GM12878 (cell line): Measurements from ENCODE around the gene PPP3CA. TPM values are rescaled to one million over a fixed set of nuclear protein-coding genes. Genes with fewer than 3 reads are reported as not detected.

Experiments used
- ATAC-seq: fragments of 200-7000 bp; cut with Tn5 transposase; 3 replicates; pipeline ENCODE4 v1.9.1; 2020; ENCODE audit warnings: mild to moderate bottlenecking, moderate library complexity
- BruUV-seq: library from RNA; stranded (reverse); fragments of 400-500 nt; replicated peaks from 2 replicates; lab custom pipeline; 2021; lab: Mats Ljungman, UMichigan
- CTCF ChIA-PET: fragments of 300-600 bp; sonication (Branson Sonifier 250); formaldehyde crosslinking; extraction: SDS; loops from one replicate; lab custom pipeline; 2021; ENCODE audit warnings: inconsistent platforms; lab: Yijun Ruan, JAX
- POLR2A ChIA-PET: fragments of 350-600 bp; formaldehyde crosslinking; extraction: SDS; loops from one replicate; lab custom pipeline; 2021; ENCODE audit warnings: inconsistent platforms; lab: Charles Lee
- RAD21 ChIA-PET: fragments of 300-600 bp; sonication (Branson Sonifier 250); formaldehyde crosslinking; loops from one replicate; lab custom pipeline; 2023; ENCODE audit warnings: antibody characterized with exemption; ENCODE audit not compliant: unreplicated experiment; lab: Charles Lee
- SMC1A ChIA-PET: fragments of 300-600 bp; sonication (Branson Sonifier 250); formaldehyde crosslinking; loops from one replicate; lab custom pipeline; 2023; ENCODE audit not compliant: unreplicated experiment, uncharacterized antibody; lab: Charles Lee
- DNase-seq: peaks from one replicate; pipeline ENCODE4 v3.0.0-alpha.2; 2011; ENCODE audit warnings: low read depth, low spot score
- FAIRE-seq: peaks from 3 replicates; lab custom pipeline; 2011; peaks lifted over from hg19 to GRCh38; lab: Jason Lieb, UNC
- H2AFZ ChIP-seq: 2 replicates; pipeline ENCODE4 v1.6.0; 2011; ENCODE audit warnings: low read depth, low read length, control low read depth; ENCODE audit not compliant: control insufficient read depth
- H3K27ac ChIP-seq: 2 replicates; pipeline ENCODE4 v1.5.1; 2011; ENCODE audit warnings: control low read depth; ENCODE audit not compliant: control insufficient read depth, insufficient read depth
- H3K27me3 ChIP-seq, 2 experiments: replicated peaks in 1 of 2; 2 replicates each; pipeline versions ENCODE4 v1.6.0 to v1.6.1; 2011; ENCODE audit warnings: low read length in 1 of 2; ENCODE audit not compliant: control insufficient read depth in 2 of 2, insufficient read depth in 2 of 2
- H3K36me3 ChIP-seq, 2 experiments: 2 replicates each; pipeline ENCODE4 v1.5.1; 2011; ENCODE audit warnings: low read length in 1 of 2; ENCODE audit not compliant: control insufficient read depth in 2 of 2, insufficient read depth in 2 of 2
- H3K4me1 ChIP-seq: 2 replicates; pipeline ENCODE4 v1.6.1; 2011; ENCODE audit warnings: mild to moderate bottlenecking, low read length, moderate library complexity, mixed read lengths; ENCODE audit not compliant: control insufficient read depth, insufficient read depth
- H3K4me2 ChIP-seq: 2 replicates; pipeline ENCODE4 v1.6.0; 2011; ENCODE audit warnings: control low read depth; ENCODE audit not compliant: control insufficient read depth, insufficient read depth
- H3K4me3 ChIP-seq: fragments of 200-600 bp; sonication (generic); 2 replicates; pipeline ENCODE4 v1.5.1; 2016
- H3K79me2 ChIP-seq: 2 replicates; pipeline ENCODE4 v1.6.0; 2011; ENCODE audit warnings: low read length; ENCODE audit not compliant: control insufficient read depth, insufficient read depth
- H3K9ac ChIP-seq: 2 replicates; pipeline ENCODE4 v1.8.0; 2011; ENCODE audit warnings: low read length, control low read depth, mixed read lengths; ENCODE audit not compliant: control insufficient read depth, insufficient read depth
- H3K9me3 ChIP-seq: replicated peaks from 3 replicates; pipeline ENCODE4 v1.5.1; 2011; ENCODE audit warnings: mild to moderate bottlenecking, low read length; ENCODE audit not compliant: control insufficient read depth, insufficient read depth
- H4K20me1 ChIP-seq: 2 replicates; pipeline ENCODE4 v1.6.0; 2011; ENCODE audit not compliant: control insufficient read depth, insufficient read depth
- GATAD2B ChIP-seq: fragments of 450-650 bp; conservative IDR thresholded peaks from 2 replicates; pipeline ENCODE4 v1.6.1; 2017; ENCODE audit warnings: low read depth, mild to moderate bottlenecking, moderate library complexity
- KDM1A ChIP-seq: fragments of 200-600 bp; sonication (generic); IDR thresholded peaks from 2 replicates; pipeline ENCODE4 v1.6.1; 2016; ENCODE audit warnings: borderline replicate concordance
- MTA2 ChIP-seq: fragments of 450-650 bp; IDR thresholded peaks from 2 replicates; pipeline ENCODE4 v1.6.1; 2016; ENCODE audit warnings: low read depth, mild to moderate bottlenecking, moderate library complexity
- PAX5 ChIP-seq: IDR thresholded peaks from 2 replicates; pipeline ENCODE4 v1.6.1; 2011; ENCODE audit warnings: low read depth, low read length, borderline replicate concordance
- TAF1 ChIP-seq: IDR thresholded peaks from 2 replicates; pipeline ENCODE4 v1.6.1; 2011; ENCODE audit warnings: mild to moderate bottlenecking, low read depth, low read length, borderline replicate concordance
- USF2 ChIP-seq: IDR thresholded peaks from 2 replicates; pipeline ENCODE4 v1.6.1; 2011; ENCODE audit warnings: low read depth, low read length, improper control_type of control experiment, borderline replicate concordance
- ZZZ3 ChIP-seq: IDR thresholded peaks from 2 replicates; pipeline ENCODE4 v1.6.1; 2011; ENCODE audit warnings: low read depth; ENCODE audit not compliant: control insufficient read depth, insufficient read length
- WGBS: methylation state at CpG from one replicate; pipeline ENCODE4 v1.1.6; 2016; ENCODE audit warnings: low lambda C conversion rate; ENCODE audit not compliant: insufficient replicate concordance, insufficient coverage; ENCODE audit errors: missing lambda C conversion rate; 5-methylcytosine and 5-hydroxymethylcytosine counted together
- in situ Hi-C: fragments of 300-500 bp; cut with MboI; formaldehyde crosslinking; loops from 9 replicates; pipeline ENCODE4 v1.14.3; 2018; ENCODE audit warnings: mixed read lengths
- intact Hi-C: fragments of 100-400 bp; cut with micrococcal nuclease; formaldehyde crosslinking; loops from one replicate; pipeline ENCODE4 v1.14.2; 2022; ENCODE audit not compliant: unreplicated experiment
- polyA plus RNA-seq, 11 experiments: library from polyadenylated mRNA; depleted of rRNA in 4 of 11; unstranded in 6 of 11; stranded (reverse) in 5 of 11; fragments of >200 nt; fragmentation: Nextera tagmentation in 4 of 11; fragmentation: Illumina TruSeq in 1 of 11; extraction: Ambion mirVana in 4 of 11; extraction: Trizol in 1 of 11; gene quantifications; 1 replicate in 1 of 11; 2 replicates in 10 of 11; pipeline versions ENCODE4 v1.2.1 to v1.2.3, GENCODE V29; 2011 to 2016; ENCODE audit warnings: inconsistent platforms in 2 of 11, missing spikeins in 2 of 11, low read depth in 1 of 11
- total RNA-seq, 4 experiments: library from RNA; depleted of rRNA in 3 of 4; stranded (reverse); fragments of >200 nt in 3 of 4; fragmentation: Illumina TruSeq in 1 of 4; extraction: Trizol in 1 of 4; gene quantifications; 2 replicates each; pipeline versions ENCODE4 v1.2.1 to v1.2.3, GENCODE V29; 2013 to 2021
- TF ChIP-seq, protein P1 (sequence below): fragments of 450-650 bp; IDR thresholded peaks from 2 replicates; pipeline ENCODE4 v1.6.1; 2016; ENCODE audit warnings: mild to moderate bottlenecking, moderate library complexity, borderline replicate concordance

Gene PPP3CA
- total and polyA plus RNA-seq, 10 of the 15 experiments (the other 5 are each of a cell fraction or from before 2014, with no cell fraction given) = 0.33 to 9.0 (median 1.0) TPM

DNA sequence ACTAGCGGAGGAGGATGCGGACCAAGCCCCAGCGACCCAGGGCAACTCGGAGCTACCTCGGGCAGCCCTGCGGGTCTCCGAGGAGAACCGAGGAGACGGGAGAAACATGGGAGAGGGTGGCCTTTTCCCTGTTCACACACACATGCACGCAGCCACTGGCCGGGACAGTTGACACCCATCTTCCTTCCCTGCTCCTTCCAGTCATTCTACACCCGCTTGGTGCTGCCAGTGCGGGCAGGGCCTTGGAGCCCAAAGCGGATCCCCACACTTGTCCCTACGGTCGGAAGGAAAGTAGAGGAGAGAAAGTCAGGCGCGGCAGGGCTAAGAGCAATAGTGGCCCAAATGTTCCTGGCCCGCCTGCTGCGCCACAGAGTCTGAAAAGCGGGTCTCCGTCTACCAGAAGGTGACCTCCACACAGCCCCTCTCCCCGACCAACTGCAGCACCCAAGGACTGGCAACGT lies 1.1 kb upstream of the PPP3CA start:
- CTCF ChIA-PET = interaction anchor here (0.6 kb wide), 1 partner anchor 23 kb away, joined by 4 read pairs; no protein-coding TSS in a partner anchor
- BruUV-seq = no TSS peak

More for the DNA sequence above, 1.1 kb upstream of the PPP3CA start:
- POLR2A ChIA-PET = no interaction called here
- Histone ChIP-seq H3K4me2 (peak overlapping the region; percentile 99), H3K9ac (peak overlapping the region; percentile 47), H3K36me3 (no peaks in the 10 kb centered on the region), H3K27ac (peak overlapping the region; percentile 33), H3K27me3 (peaks cover 1 to 4% of the 10 kb centered on the region in 2 experiments; a peak in 1 of 4 replicates), H3K4me1 (peaks cover 10% of the 10 kb centered on the region), H3K79me2 (peaks cover 15% of the 10 kb centered on the region), H2AFZ (peak overlapping the region; percentile 92), H4K20me1 (no peaks in the 10 kb centered on the region; the same call in 1 of the 2 replicates), H3K4me3 (peak overlapping the region; percentile 90), H3K9me3 (no peaks in the 10 kb centered on the region)
- no peak for TF ChIP-seq ZZZ3
- TF ChIP-seq, protein P1, sequence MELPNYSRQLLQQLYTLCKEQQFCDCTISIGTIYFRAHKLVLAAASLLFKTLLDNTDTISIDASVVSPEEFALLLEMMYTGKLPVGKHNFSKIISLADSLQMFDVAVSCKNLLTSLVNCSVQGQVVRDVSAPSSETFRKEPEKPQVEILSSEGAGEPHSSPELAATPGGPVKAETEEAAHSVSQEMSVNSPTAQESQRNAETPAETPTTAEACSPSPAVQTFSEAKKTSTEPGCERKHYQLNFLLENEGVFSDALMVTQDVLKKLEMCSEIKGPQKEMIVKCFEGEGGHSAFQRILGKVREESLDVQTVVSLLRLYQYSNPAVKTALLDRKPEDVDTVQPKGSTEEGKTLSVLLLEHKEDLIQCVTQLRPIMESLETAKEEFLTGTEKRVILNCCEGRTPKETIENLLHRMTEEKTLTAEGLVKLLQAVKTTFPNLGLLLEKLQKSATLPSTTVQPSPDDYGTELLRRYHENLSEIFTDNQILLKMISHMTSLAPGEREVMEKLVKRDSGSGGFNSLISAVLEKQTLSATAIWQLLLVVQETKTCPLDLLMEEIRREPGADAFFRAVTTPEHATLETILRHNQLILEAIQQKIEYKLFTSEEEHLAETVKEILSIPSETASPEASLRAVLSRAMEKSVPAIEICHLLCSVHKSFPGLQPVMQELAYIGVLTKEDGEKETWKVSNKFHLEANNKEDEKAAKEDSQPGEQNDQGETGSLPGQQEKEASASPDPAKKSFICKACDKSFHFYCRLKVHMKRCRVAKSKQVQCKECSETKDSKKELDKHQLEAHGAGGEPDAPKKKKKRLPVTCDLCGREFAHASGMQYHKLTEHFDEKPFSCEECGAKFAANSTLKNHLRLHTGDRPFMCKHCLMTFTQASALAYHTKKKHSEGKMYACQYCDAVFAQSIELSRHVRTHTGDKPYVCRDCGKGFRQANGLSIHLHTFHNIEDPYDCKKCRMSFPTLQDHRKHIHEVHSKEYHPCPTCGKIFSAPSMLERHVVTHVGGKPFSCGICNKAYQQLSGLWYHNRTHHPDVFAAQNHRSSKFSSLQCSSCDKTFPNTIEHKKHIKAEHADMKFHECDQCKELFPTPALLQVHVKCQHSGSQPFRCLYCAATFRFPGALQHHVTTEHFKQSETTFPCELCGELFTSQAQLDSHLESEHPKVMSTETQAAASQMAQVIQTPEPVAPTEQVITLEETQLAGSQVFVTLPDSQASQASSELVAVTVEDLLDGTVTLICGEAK = no peak
- peak; percentile 0; the same call in 1 of the 2 replicates for TF ChIP-seq PAX5
- TF ChIP-seq TAF1 = no peak
- no peak for TF ChIP-seq USF2
- no peak for TF ChIP-seq KDM1A
- TF ChIP-seq MTA2 = no peak
- TF ChIP-seq GATAD2B = no peak
- intact Hi-C loops = loop anchor here (5.0 to 10.0 kb wide), 3 partner anchors 69 to 524 kb away; no protein-coding TSS in a partner anchor
- FAIRE-seq = no peak
- 4% methylated on average over 24 of the region's 24 CpGs for WGBS
- no peak for DNase-seq
- ATAC-seq = no peak
- RAD21 ChIA-PET = interaction anchor here (0.9 to 2.7 kb wide), 4 partner anchors 13 to 71 kb away, joined by 3 to 20 read pairs (median 4); no protein-coding TSS in a partner anchor
- in situ Hi-C loops = no loop called here
- SMC1A ChIA-PET = interaction anchor here (1.2 to 1.7 kb wide), 6 partner anchors 19 to 249 kb away, joined by 3 to 7 read pairs (median 3); no protein-coding TSS in a partner anchor
